Cardiac muscle cell (in vitro differentiated cells and primary cell): ENCODE data around the gene PHLDA2. TPM values are rescaled to one million over a fixed set of nuclear protein-coding genes. Genes with fewer than 3 reads are reported as not detected.
"Not testable (repeated sequence)": the region's sequence is repeated elsewhere in the genome, so short reads cannot be mapped to it uniquely, and the experiment has no call there.

Experiments used
- DNase-seq, 2 donors: peaks; one replicate each; pipeline versions ENCODE4 v3.0.0 to v3.0.0-alpha.2; 2010 to 2017; ENCODE audit warnings: low read depth in 1 of 2, low spot score in 1 of 2
- H3K27ac ChIP-seq: fragments of 200-600 bp; sonication (generic); 2 replicates; pipeline ENCODE4 v1.5.1; 2016
- H3K27me3 ChIP-seq: fragments of 200-600 bp; sonication (generic); 2 replicates; pipeline ENCODE4 v1.6.0; 2016; ENCODE audit warnings: control low read depth
- H3K36me3 ChIP-seq: fragments of 200-600 bp; sonication (generic); 2 replicates; pipeline ENCODE4 v1.5.1; 2016; ENCODE audit warnings: control low read depth
- H3K4me1 ChIP-seq: fragments of 200-600 bp; sonication (generic); 2 replicates; pipeline ENCODE4 v1.8.1; 2017; ENCODE audit warnings: low read depth, mild to moderate bottlenecking, mixed run types
- H3K4me3 ChIP-seq: fragments of 200-600 bp; sonication (generic); 2 replicates; pipeline ENCODE4 v1.5.1; 2016; ENCODE audit warnings: mild to moderate bottlenecking
- H3K9me3 ChIP-seq: fragments of 200-600 bp; sonication (generic); 2 replicates; pipeline ENCODE4 v1.5.1; 2017; ENCODE audit warnings: low read depth, mild to moderate bottlenecking, control low read depth
- polyA plus RNA-seq: library from polyadenylated mRNA; unstranded; fragments of >200 nt; fragmentation: Nextera tagmentation; extraction: Ambion mirVana; gene quantifications from 2 replicates; pipeline ENCODE4 v1.2.1, GENCODE V29; 2016
- total RNA-seq: library from RNA; depleted of rRNA; stranded (reverse); fragments of >200 nt; gene quantifications from 2 replicates; pipeline ENCODE4 v1.2.3, GENCODE V29; 2016
- TF ChIP-seq, protein P1 (sequence below): IDR thresholded peaks from 2 replicates; pipeline ENCODE4 v1.5.1; 2012; ENCODE audit warnings: low read depth, mild to moderate bottlenecking, low read length

PHLDA2 gene
- total and polyA plus RNA-seq, 2 experiments from 2014 or later, result 0.73 to 1.1 TPM

DNA sequence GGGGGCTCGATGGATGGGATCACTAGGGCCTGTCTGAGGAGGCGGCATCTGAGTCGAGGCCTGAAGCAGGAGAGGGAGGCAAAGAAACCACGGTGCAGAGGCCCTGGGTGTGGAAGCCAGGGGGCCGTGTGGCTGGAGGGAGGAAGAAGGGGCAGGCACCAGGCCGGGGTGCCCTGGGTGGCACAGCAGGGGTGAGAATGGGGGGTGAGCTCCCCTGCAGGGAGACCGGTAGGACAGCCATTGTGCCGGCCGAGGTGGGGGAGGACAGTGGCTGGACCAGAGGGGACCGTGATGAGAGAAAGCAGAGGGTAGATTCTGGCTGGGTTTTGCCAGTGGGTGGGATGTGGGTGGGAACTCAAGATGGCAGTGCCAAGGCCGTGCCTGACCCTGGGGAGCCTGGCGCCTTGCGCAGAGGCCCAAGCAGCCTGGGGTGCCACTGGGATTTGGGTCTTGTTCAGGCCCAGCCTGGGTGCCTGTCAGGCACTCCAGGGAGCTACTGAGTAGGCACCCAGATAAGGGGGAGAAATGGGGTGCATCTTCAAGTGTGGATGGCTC is 18.7 kb downstream of the PHLDA2 start:
- no peak for DNase-seq
- Histone ChIP-seq H3K27ac (no peak overlapping the region), H3K27me3 (peaks cover 34% of the 10 kb centered on the region), H3K4me3 (no peak overlapping the region), H3K36me3 (no peaks in the 10 kb centered on the region), H3K9me3 (no peaks in the 10 kb centered on the region), H3K4me1 (peaks cover 18% of the 10 kb centered on the region)
- TF ChIP-seq, protein P1, sequence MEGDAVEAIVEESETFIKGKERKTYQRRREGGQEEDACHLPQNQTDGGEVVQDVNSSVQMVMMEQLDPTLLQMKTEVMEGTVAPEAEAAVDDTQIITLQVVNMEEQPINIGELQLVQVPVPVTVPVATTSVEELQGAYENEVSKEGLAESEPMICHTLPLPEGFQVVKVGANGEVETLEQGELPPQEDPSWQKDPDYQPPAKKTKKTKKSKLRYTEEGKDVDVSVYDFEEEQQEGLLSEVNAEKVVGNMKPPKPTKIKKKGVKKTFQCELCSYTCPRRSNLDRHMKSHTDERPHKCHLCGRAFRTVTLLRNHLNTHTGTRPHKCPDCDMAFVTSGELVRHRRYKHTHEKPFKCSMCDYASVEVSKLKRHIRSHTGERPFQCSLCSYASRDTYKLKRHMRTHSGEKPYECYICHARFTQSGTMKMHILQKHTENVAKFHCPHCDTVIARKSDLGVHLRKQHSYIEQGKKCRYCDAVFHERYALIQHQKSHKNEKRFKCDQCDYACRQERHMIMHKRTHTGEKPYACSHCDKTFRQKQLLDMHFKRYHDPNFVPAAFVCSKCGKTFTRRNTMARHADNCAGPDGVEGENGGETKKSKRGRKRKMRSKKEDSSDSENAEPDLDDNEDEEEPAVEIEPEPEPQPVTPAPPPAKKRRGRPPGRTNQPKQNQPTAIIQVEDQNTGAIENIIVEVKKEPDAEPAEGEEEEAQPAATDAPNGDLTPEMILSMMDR, result no peak

DNA sequence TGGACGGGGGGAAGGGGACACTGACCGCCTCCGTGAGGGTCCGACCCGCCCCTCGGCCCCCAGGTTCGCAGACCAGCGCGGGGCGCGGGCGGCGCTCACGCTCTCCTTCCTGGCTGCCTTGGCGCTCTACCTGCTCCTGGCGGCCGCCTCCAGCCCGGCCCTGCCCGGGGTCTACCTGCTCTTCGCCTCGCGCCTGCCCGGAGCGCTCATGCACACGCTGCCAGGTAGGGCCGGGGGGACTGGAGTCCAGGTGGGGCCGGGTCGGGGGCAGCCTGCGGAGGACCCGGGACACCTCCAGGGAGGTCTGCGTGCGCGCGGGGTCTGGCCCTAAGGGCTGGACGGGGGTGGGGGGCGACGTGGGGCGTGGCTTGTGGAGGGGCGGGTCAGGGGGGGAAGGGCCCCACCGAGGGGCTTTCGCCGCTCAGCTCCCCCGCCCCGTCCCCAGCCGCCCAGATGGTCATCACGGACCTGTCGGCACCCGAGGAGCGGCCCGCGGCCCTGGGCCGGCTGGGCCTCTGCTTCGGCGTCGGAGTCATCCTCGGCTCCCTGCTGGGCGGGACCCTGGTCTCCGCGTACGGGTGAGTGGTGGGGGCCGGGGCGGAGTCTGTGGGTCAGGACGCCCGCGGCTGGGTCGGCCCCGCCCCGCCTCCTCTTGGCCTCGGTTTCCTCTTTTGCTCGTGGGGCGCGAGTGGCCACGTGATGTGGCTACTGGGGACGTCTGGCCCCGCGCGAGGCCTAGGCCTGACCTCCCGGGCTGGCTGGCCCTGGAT is 19.9 kb downstream of the PHLDA2 start:
- no peak overlapping the region for H3K4me3 ChIP-seq
- H3K4me1 ChIP-seq, result peaks cover 8% of the 10 kb centered on the region
- H3K27me3 ChIP-seq, result peaks cover 34% of the 10 kb centered on the region
- DNase-seq, result no peak
- TF ChIP-seq, protein P1, result no peak
- H3K9me3 ChIP-seq, result no peaks in the 10 kb centered on the region
- no peaks in the 10 kb centered on the region for H3K36me3 ChIP-seq
- no peak overlapping the region for H3K27ac ChIP-seq

DNA sequence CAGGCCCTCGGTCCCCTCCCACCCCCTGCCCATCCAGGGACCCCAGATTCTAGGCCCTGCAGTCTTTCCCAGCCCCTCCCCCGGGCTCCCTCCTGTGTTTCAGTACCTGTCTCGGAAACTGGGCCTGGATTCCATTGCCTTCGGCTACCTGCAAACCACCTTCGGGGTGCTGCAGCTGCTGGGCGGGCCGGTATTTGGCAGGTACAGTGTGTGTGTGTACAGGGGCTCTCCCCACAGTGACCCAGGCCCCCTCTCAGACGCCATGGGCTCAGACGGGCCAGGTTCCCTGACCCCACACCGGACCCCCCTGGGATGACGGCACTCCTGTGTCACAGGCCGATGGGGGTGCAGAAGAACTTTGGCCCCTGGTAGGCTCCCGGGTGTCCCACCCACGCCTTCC is 21.1 kb downstream of the PHLDA2 start:
- TF ChIP-seq, protein P1, result no peak
- Histone ChIP-seq H3K4me3 (no peak overlapping the region), H3K36me3 (no peaks in the 10 kb centered on the region), H3K9me3 (no peaks in the 10 kb centered on the region), H3K27me3 (peaks cover 34% of the 10 kb centered on the region), H3K4me1 (no peaks in the 10 kb centered on the region), H3K27ac (no peak overlapping the region)
- DNase-seq, result no peak

DNA sequence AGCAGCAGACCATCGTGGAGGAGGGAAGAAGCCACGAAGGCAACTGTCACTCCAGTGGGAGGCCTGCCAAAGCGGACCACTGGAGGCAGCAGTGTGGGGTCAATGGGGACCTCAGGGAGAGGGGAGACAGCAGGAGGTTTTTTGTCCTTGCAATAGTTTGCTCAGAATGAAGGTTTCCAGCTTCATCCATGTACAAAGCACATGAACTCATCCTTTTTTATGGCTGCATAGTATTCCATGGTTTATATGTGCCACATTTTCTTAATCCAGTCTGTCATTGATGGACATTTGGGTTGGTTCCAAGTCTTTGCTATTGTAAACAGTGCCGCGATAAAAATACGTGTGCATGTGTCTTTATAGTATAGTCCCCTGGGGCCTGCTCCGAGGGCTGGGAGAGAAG is 23.9 kb downstream of the PHLDA2 start:
- H3K36me3 ChIP-seq, H3K27ac ChIP-seq, H3K4me1 ChIP-seq, H3K9me3 ChIP-seq, DNase-seq, H3K4me3 ChIP-seq: not testable (repeated sequence)
- H3K27me3 ChIP-seq, result peaks cover 28% of the 10 kb centered on the region

DNA sequence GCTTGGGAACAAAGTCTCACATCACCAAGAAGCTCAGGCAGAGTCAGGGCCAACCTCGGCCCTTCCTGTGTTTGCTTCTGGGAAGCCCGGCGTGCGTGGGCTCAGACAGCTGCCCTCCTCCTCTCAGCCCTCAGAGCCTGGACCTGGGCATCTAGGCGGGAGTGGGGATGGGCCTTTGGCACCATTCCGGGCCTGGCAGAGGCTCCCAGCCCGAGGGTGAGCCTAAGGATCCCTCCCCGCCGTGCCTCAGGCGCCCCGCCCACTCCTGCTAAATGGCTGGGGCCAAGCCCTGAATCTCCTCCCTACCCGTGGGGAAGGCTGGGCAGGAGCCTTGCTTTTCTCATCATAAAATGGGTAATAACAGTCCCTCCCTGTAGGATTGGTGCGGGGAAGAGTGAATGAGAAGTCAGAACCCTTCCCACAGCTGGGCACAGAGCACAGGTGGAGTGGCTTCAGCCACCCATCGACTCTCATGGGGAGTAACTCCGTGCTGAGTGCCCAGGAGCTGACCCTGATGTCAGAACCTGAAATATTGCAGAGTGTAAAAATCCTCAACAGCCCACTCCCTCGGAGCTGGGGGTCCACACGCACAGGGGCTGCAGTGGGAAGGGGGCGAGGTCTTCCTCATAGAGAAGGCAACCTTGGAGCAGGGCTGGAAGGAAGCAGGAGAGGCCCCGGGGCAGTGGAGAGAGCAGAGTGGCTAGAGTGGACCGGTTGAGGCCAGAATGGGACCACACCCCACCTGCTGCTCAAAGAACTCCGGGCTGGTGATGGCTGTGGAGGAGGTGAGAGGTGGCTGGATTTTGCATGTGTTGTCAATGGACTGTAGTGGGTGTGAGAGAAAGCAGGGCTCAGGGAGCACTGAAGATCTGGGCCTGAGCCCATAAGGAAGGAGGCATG is 24.8 kb downstream of the PHLDA2 start:
- H3K9me3 ChIP-seq, result no peaks in the 10 kb centered on the region
- H3K4me3 ChIP-seq, result no peak overlapping the region
- no peak for DNase-seq
- H3K4me1 ChIP-seq, result peaks cover 4% of the 10 kb centered on the region
- peaks cover 19% of the 10 kb centered on the region for H3K27me3 ChIP-seq
- TF ChIP-seq, protein P1, result no peak
- H3K36me3 ChIP-seq, result no peaks in the 10 kb centered on the region
- H3K27ac ChIP-seq, result no peak overlapping the region

DNA sequence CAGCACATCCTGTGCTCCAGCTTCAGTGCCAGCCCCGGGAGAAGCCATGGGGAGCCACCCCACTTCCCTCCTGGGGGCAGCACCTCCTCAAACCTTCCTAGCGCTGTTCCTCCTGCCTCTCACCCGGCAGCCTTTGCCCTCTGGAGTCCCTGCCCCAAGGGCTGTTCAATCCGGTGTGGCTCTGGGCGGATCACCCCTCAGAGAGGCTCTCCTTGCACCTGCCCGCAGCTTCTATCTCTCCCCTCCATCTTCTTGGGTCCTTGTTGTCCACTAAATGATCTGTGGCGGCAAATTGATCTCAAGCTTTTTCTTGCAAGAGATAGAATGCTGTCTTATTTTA is 25.6 kb downstream of the PHLDA2 start:
- H3K9me3 ChIP-seq, result no peaks in the 10 kb centered on the region
- H3K27ac ChIP-seq, result no peak overlapping the region
- H3K4me1 ChIP-seq, result peaks cover 4% of the 10 kb centered on the region
- DNase-seq, result no peak
- peaks cover 12% of the 10 kb centered on the region for H3K27me3 ChIP-seq
- no peak overlapping the region for H3K4me3 ChIP-seq
- no peaks in the 10 kb centered on the region for H3K36me3 ChIP-seq
- TF ChIP-seq, protein P1, result no peak
